ENCODE measurements around the gene DHFR2. TPM values are rescaled to one million over a fixed set of nuclear protein-coding genes. Genes with fewer than 3 reads are reported as not detected.

The DHFR2 gene
- total RNA-seq, 1 donor from 2014 or later, result 8.0 TPM

- no peak overlapping the region for H3K27ac Mint-ChIP-seq
- H3K4me1 Mint-ChIP-seq (ENCODE audit: unreplicated experiment), result peaks cover 28% of the 10 kb centered on the region
- peaks cover 30% of the 10 kb centered on the region for H3K36me3 Mint-ChIP-seq
- DNase-seq (ENCODE audit: extremely low spot score, unreplicated experiment), result no peak
- TF ChIP-seq CTCF (conservative IDR thresholded peaks at IDR 0.05), result peak; percentile 81
- no peaks in the 10 kb centered on the region for H3K27me3 Mint-ChIP-seq
- H3K9me3 Mint-ChIP-seq, result no peaks in the 10 kb centered on the region
- H3K4me3 Mint-ChIP-seq, result no peak overlapping the region
These were observed 6.6 kb upstream of the DHFR2 start for GRCh38 chr3:94069194-94069813.

- no peak overlapping the region for H3K4me3 Mint-ChIP-seq
- no peaks in the 10 kb centered on the region for H3K9me3 Mint-ChIP-seq
- no peak for TF ChIP-seq CTCF (conservative IDR thresholded peaks at IDR 0.05)
- no peak overlapping the region for H3K27ac Mint-ChIP-seq
- H3K36me3 Mint-ChIP-seq, result peaks cover 9% of the 10 kb centered on the region
- peaks cover 41% of the 10 kb centered on the region for H3K4me1 Mint-ChIP-seq (ENCODE audit: unreplicated experiment)
- H3K27me3 Mint-ChIP-seq, result no peaks in the 10 kb centered on the region
- no peak for DNase-seq (ENCODE audit: extremely low spot score, unreplicated experiment)
These were observed 4.1 kb upstream of the DHFR2 start for GRCh38 chr3:94066506-94067500.

GRCh38 chr3:94065819-94066480, 3.2 kb upstream of the DHFR2 start:
- peaks cover 41% of the 10 kb centered on the region for H3K4me1 Mint-ChIP-seq (ENCODE audit: unreplicated experiment)
- no peak overlapping the region for H3K27ac Mint-ChIP-seq
- no peak for DNase-seq (ENCODE audit: extremely low spot score, unreplicated experiment)
- H3K9me3 Mint-ChIP-seq, result no peaks in the 10 kb centered on the region
- no peaks in the 10 kb centered on the region for H3K27me3 Mint-ChIP-seq
- peaks cover 9% of the 10 kb centered on the region for H3K36me3 Mint-ChIP-seq
- H3K4me3 Mint-ChIP-seq, result no peak overlapping the region
- no peak for TF ChIP-seq CTCF (conservative IDR thresholded peaks at IDR 0.05)

GRCh38 chr3:94065122-94065521, 2.4 kb upstream of the DHFR2 start:
- Mint-ChIP-seq H3K36me3 (peaks cover 15% of the 10 kb centered on the region), H3K4me3 (peak overlapping the region; percentile 17), H3K27ac (no peak overlapping the region), H3K4me1 (ENCODE audit: unreplicated experiment) (peaks cover 41% of the 10 kb centered on the region), H3K9me3 (no peaks in the 10 kb centered on the region), H3K27me3 (no peaks in the 10 kb centered on the region)
- TF ChIP-seq CTCF (conservative IDR thresholded peaks at IDR 0.05), result no peak
- no peak for DNase-seq (ENCODE audit: extremely low spot score, unreplicated experiment)

GRCh38 chr3:94064243-94064860, 1.6 kb upstream of the DHFR2 start:
- Mint-ChIP-seq H3K27me3 (no peaks in the 10 kb centered on the region), H3K27ac (peak overlapping the region; percentile 100), H3K9me3 (no peaks in the 10 kb centered on the region), H3K4me1 (ENCODE audit: unreplicated experiment) (peaks cover 39% of the 10 kb centered on the region), H3K4me3 (peak overlapping the region; percentile 96), H3K36me3 (peaks cover 15% of the 10 kb centered on the region)
- TF ChIP-seq CTCF (conservative IDR thresholded peaks at IDR 0.05), result no peak
- DNase-seq (ENCODE audit: extremely low spot score, unreplicated experiment), result no peak
